Measurements from ENCODE around the gene USP30.
"Not testable (repeated sequence)": the region's sequence is repeated elsewhere in the genome, so short reads cannot be mapped to it uniquely, and the experiment has no call there.

USP30 gene

DNA sequence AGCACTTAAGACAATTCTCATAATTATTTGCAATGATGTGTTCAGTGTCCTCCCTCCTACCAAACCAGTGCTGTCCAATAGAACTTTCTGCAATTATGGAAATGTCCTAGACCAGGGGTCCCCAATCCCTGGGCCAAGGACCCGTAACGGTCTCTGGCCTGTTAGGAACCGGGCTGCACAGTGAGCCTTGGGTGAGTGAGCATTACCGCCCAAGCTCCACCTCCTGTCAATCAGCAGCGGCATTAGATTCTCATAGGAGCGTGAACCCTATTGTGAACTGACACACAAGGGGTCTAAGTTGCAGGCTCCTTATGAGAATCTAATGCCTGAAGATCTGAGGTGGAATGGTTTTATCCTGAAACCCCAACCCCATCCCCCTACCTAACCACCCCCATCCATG, 35.4 kb upstream of the USP30 start:
- no peak for DNase-seq (ENCODE audit: low read depth in 2 of 2)
- TF ChIP-seq, protein P1, sequence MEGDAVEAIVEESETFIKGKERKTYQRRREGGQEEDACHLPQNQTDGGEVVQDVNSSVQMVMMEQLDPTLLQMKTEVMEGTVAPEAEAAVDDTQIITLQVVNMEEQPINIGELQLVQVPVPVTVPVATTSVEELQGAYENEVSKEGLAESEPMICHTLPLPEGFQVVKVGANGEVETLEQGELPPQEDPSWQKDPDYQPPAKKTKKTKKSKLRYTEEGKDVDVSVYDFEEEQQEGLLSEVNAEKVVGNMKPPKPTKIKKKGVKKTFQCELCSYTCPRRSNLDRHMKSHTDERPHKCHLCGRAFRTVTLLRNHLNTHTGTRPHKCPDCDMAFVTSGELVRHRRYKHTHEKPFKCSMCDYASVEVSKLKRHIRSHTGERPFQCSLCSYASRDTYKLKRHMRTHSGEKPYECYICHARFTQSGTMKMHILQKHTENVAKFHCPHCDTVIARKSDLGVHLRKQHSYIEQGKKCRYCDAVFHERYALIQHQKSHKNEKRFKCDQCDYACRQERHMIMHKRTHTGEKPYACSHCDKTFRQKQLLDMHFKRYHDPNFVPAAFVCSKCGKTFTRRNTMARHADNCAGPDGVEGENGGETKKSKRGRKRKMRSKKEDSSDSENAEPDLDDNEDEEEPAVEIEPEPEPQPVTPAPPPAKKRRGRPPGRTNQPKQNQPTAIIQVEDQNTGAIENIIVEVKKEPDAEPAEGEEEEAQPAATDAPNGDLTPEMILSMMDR (IDR thresholded peaks at IDR 0.05; ENCODE audit: low read depth, low read length), result no peak
- H3K4me3 ChIP-seq (replicated peaks in 1 of 2; ENCODE audit: low read depth in 2 of 2, low read length in 2 of 2), result no peak overlapping the region

DNA sequence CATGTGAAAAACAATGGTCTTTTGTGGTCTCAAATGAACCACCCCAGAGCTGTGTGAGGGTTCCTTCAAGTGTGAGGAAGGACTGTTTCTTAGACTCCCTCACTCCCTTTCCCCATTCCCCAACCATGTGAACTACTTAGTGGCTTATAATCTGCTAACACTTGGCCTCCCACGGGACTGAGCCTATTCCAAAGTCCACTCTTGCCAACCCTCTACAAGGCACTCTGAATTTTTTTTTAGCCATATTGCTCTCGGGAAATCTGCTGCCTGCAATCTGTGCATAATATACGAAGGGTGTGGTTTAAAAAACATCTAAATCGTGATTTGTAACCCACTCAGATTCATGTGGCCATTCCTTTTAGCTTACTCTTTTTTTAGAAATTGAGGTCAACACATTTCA, 34.1 kb upstream of the USP30 start:
- H3K4me3 ChIP-seq (replicated peaks in 1 of 2; ENCODE audit: low read depth in 2 of 2, low read length in 2 of 2), result no peak overlapping the region
- DNase-seq (ENCODE audit: low read depth in 2 of 2), result no peak
- TF ChIP-seq, protein P1 (IDR thresholded peaks at IDR 0.05; ENCODE audit: low read depth, low read length), result no peak

DNA sequence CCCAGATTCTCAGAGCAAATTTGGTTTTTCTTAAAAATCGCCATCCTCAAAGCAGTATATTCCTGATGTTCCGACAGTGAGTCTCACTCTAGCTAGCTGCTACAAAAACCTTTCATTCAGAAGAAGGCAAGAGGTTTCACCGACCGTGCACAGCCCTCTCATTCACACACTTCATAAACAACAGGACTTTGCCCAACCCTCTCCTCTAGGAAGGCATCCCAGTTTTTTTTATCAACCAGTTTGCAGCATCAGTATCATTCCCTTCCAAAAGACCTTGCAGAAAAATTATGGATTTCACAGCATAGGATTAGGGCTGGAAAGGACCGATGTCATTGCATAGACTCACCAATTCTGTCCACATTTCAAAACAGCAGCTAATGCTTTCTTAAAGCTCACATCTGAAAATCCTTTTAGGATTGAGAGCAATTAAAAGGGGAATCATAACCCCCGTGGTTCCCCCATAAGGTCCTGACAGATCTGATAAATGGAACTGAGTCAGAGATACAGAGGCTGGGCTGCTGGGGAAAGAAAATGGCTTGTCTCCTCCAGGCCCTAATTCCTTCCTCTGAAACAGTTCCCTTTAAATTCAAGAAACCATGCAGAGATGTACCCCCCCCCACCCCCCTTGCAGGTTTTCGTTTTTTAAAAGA, 32.1 kb upstream of the USP30 start:
- no peak for DNase-seq (ENCODE audit: low read depth in 2 of 2)
- no peak overlapping the region for H3K4me3 ChIP-seq (replicated peaks in 1 of 2; ENCODE audit: low read depth in 2 of 2, low read length in 2 of 2)
- TF ChIP-seq, protein P1 (IDR thresholded peaks at IDR 0.05; ENCODE audit: low read depth, low read length), result no peak

DNA sequence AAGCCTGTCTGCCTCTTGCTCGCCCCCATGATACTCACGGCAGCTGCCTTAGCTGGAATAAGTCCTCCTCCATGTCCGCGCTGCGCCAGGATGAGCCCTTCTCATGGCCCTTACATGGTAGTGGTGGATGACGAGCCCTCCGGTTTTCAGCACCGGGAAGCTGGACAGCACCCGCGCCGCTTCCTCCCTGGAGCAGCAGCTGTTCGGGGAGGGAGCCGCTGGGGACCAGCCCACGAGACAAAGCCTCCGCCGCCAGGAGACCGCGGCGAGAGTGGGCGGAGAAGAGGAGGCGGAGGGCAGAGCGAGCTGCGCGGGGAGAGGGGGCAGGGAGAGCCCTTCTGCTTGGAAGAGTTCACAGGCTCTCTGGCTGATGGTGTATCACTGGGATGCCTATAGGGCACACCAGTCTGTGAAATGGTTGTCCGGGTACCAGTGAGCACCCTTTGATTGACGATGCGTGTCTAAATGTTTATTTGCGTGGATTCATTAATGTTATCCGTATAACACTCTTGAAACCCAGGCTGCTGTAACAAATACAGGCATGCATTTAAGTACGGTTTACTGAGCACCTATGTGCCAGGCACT, 31.5 kb upstream of the USP30 start, which contains the start of gene SVOP:
TSS of gene SVOP (minus strand) at position 273 of the 585 bp plus-strand sequence. CDS start at position 73, 200 bp downstream.
- peak; percentile 78 to 85 for DNase-seq (ENCODE audit: low read depth in 2 of 2)
- no peak within 1 kb of the TSS for H3K4me3 ChIP-seq (replicated peaks in 1 of 2; ENCODE audit: low read depth in 2 of 2, low read length in 2 of 2)

DNA sequence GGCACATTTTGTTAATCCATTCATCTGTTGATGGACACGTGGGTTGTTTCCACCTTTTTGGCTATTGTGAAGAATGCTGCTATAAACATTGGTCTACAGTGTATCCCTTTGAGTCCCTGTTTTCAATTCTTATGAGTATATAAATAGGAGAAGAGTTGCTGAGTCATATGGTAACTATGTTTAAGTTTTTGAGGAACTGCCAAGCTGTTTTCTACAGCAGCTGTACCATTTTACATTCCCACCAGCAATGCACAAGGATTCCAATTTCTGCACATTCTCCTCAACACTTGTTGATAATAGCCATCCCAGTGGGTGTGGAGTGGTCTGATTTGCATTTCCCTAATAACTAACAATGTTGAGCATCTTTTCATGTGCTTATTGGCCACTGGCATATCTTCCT, 24.6 kb upstream of the USP30 start:
- peak; percentile 36 to 66 for DNase-seq (ENCODE audit: low read depth in 2 of 2)
- H3K4me3 ChIP-seq (replicated peaks in 1 of 2; ENCODE audit: low read depth in 2 of 2, low read length in 2 of 2), result no peak overlapping the region

More for the DNA sequence above, 31.5 kb upstream of the USP30 start, which contains the start of gene SVOP:
- TF ChIP-seq, protein P1 (IDR thresholded peaks at IDR 0.05; ENCODE audit: low read depth, low read length), result no peak

DNA sequence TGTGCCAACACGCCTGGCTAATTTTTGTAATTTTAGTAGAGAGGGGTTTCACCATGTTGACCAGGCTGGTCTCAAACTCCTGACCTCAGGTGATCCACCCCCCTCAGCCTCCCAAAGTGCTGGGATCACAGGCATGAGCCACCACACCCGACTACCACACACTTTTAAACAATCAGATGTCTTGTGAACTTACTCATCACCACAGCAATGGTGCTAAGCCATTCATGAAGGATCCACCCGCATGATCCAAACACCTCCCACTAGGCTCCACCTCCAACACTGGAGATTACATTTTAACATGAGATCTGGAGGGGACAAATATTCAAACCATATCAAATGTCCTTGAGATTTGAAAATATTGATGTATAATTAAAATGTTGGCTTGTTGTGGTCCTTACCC, 23.8 kb upstream of the USP30 start:
- DNase-seq (ENCODE audit: low read depth in 2 of 2); H3K4me3 ChIP-seq (replicated peaks in 1 of 2; ENCODE audit: low read depth in 2 of 2, low read length in 2 of 2): not testable (repeated sequence)

More for the DNA sequence above, 24.6 kb upstream of the USP30 start:
- TF ChIP-seq, protein P1 (IDR thresholded peaks at IDR 0.05; ENCODE audit: low read depth, low read length), result no peak

DNA sequence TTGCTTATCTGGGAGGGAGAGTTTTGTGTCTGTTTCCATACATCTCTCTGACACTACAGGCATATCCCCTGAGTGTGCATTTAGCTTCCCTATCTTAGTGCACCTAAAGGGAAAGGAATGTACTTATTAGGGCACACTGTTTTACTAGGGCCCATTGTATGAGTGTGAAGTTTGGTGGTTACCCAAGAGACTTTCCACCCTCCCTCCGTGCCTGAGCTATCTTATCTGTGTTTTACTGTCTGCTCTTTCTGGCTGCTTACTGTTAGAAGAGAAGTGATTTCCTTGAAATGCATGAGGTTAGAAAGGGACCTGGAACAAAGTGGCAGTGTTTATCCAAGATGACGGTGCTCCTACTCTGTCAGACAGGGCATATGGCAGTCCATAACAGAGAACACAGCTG, 23.0 kb upstream of the USP30 start:
- peak in 1 of 2 donors; percentile 9 for DNase-seq (ENCODE audit: low read depth in 2 of 2)
- H3K4me3 ChIP-seq (replicated peaks in 1 of 2; ENCODE audit: low read depth in 2 of 2, low read length in 2 of 2), result no peak overlapping the region
- TF ChIP-seq, protein P1 (IDR thresholded peaks at IDR 0.05; ENCODE audit: low read depth, low read length), result no peak
